ENCODE results near the gene MGLL. TPM values are rescaled to one million over a fixed set of nuclear protein-coding genes. Genes with fewer than 3 reads are reported as not detected.

The MGLL gene
- total and polyA plus RNA-seq, 9 of the 15 experiments (the other 6 are each of a cell fraction or from before 2014, with no cell fraction given): 0.12 to 0.32 (median 0.18) TPM; not detected in 6

- POLR2A ChIA-PET: no interaction called here
Observed at GRCh38 chr3:127785711-127786265, 36.5 kb downstream of the MGLL start.

More at GRCh38 chr3:127785711-127786265, 36.5 kb downstream of the MGLL start:
- Histone ChIP-seq H3K9me3 (replicated peaks; ENCODE audit: control insufficient read depth, insufficient read depth, low read depth, low read length) (no peaks in the 10 kb centered on the region), H3K4me2 (ENCODE audit: insufficient read depth, low read length) (no peak overlapping the region), H3K27me3 (ENCODE audit: control insufficient read depth in 2 of 2, insufficient read depth in 2 of 2, low read length in 2 of 2) (peaks cover 20 to 82% of the 10 kb centered on the region in 2 experiments), H3K27ac (ENCODE audit: extremely low read depth, low read depth, low read length) (no peak overlapping the region), H3K36me3 (ENCODE audit: control insufficient read depth, insufficient read depth, low read length) (no peaks in the 10 kb centered on the region), H3K79me2 (ENCODE audit: control insufficient read depth, insufficient read depth, low read length) (no peaks in the 10 kb centered on the region), H3K9me1 (ENCODE audit: control insufficient read depth, insufficient read depth, low read length) (no peaks in the 10 kb centered on the region), H3K9ac (ENCODE audit: insufficient read depth in 1 of 2, low read depth in 2 of 2, low read length in 2 of 2) (no peak overlapping the region), H3K4me1 (replicated peaks in 1 of 2; ENCODE audit: control insufficient read depth in 2 of 2, insufficient read depth in 2 of 2, low read length in 2 of 2) (no peaks in the 10 kb centered on the region; a peak in 1 of 5 replicates), H3K4me3 (no peak overlapping the region), H2AFZ (ENCODE audit: low read depth, low read length) (no peak overlapping the region), H4K20me1 (replicated peaks; ENCODE audit: control insufficient read depth, insufficient read depth, low read length) (no peaks in the 10 kb centered on the region; the same call in 1 of the 2 replicates)
- no peak for TF ChIP-seq GATAD2A (IDR thresholded peaks at IDR 0.05)
- TF ChIP-seq ZC3H4 (CRISPR knock-in tag; IDR thresholded peaks at IDR 0.05; ENCODE audit: borderline replicate concordance): no peak
- TF ChIP-seq SMARCE1 (IDR thresholded peaks at IDR 0.05): no peak
- no peak for TF ChIP-seq ZNF184 (CRISPR knock-in tag; IDR thresholded peaks at IDR 0.05)
- no peak for TF ChIP-seq SMARCB1 (IDR thresholded peaks at IDR 0.05; ENCODE audit: insufficient read length, low read depth)
- TF ChIP-seq POLR2AphosphoS2 (IDR thresholded peaks at IDR 0.05; ENCODE audit: low read length): no peak
- no peak for TF ChIP-seq ATF1 (CRISPR knock-in tag; IDR thresholded peaks at IDR 0.05)
- TF ChIP-seq ATF1 (tag; IDR thresholded peaks at IDR 0.05): no peak
- TF ChIP-seq HNRNPUL1 (IDR thresholded peaks at IDR 0.05; ENCODE audit: low read length): no peak
- TF ChIP-seq ATF2 (CRISPR knock-in tag; IDR thresholded peaks at IDR 0.05): no peak
- no peak for TF ChIP-seq PCBP1 (IDR thresholded peaks at IDR 0.05; ENCODE audit: low read depth, low read length, poor library complexity, severe bottlenecking)
- TF ChIP-seq TARDBP (IDR thresholded peaks at IDR 0.05): no peak
- TF ChIP-seq E2F3 (CRISPR knock-in tag; IDR thresholded peaks at IDR 0.05): no peak
- TF ChIP-seq PRMT5 (CRISPR knock-in tag; IDR thresholded peaks at IDR 0.05): no peak
- no TSS peak for BruUV-seq (replicated peaks)
- WGBS (ENCODE audit: insufficient coverage, low coverage, missing lambda C conversion rate): 0% methylated on average over 9 of the region's 12 CpGs
- CTCF ChIA-PET (ENCODE audit: low intra/inter-chr PET ratio): no interaction called here
- FAIRE-seq (no peak), ATAC-seq (no peak), DNase-seq (ENCODE audit: extremely low read depth in 1 of 4, low spot score in 3 of 4) (no peak)
- intact Hi-C loops (cut with micrococcal nuclease): no loop called here
- in situ Hi-C loops (cut with MboI): no loop called here
